ENCODE measurements around the gene ILDR2. TPM values are rescaled to one million over a fixed set of nuclear protein-coding genes. Genes with fewer than 3 reads are reported as not detected.
"Not testable (repeated sequence)": the region's sequence is repeated elsewhere in the genome, so short reads cannot be mapped to it uniquely, and the experiment has no call there.

The ILDR2 gene
- total RNA-seq, 1 experiment from 2014 or later, result 43.5 TPM

DNA sequence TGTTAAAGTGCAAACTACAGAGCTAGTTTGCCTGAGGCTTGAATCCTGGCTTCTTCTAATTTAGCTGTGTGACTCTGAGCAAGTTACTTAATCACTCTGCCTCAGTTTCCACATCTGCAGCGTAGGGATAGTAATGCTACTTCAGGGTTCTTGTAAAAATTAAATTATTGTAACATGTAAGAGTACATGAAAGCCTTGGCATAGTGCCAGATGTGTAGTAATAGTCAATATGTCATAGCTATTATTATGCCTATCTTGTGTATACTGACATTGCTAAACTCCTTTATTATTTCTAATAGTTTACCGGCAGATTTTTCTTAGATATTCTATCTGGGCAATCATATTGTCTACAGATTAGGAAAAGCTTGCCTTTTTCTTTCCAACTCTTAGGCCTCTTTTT lies 92.4 kb downstream of the ILDR2 start:
- Histone ChIP-seq H3K36me3 (no peaks in the 10 kb centered on the region), H3K9me3 (replicated peaks) (no peaks in the 10 kb centered on the region), H3K27ac (no peak overlapping the region), H3K27me3 (replicated peaks) (no peaks in the 10 kb centered on the region), H3K4me3 (no peak overlapping the region), H3K4me1 (replicated peaks) (no peaks in the 10 kb centered on the region)
- DNase-seq (ENCODE audit: low read depth in 1 of 2, low spot score in 2 of 2), result no peak

DNA sequence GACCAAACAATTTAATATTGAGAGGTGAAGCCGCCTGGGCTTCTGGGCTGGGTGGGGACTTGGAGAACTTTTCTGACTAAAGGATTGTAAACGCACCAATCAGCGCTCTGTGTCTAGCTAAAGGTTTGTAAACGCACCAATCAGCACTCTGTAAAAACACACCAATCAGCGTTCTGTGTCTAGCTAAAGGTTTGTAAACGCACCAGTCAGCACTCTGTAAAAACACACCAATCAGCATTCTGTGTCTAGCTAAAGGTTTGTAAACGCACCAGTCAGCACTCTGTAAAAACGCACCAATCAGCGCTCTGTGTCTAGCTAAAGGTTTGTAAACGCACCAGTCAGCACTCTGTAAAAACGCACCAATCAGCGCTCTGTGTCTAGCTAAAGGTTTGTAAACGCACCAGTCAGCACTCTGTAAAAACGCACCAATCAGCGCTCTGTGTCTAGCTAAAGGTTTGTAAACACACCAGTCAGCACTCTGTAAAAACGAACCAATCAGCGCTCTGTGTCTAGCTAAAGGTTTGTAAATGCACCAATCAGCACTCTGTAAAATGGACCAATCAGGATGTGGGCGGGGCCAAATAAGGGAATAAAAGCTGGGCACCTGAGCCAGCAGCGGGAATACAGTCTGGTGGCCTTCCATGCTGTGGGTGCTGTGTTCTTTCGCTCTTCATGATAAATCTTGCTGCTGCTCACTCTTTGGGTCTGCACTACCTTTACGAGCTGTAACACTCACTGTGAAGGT lies 97.0 kb downstream of the ILDR2 start:
- H3K4me3 ChIP-seq; H3K36me3 ChIP-seq; H3K27me3 ChIP-seq (replicated peaks); DNase-seq (ENCODE audit: low read depth in 1 of 2, low spot score in 2 of 2); H3K9me3 ChIP-seq (replicated peaks); H3K27ac ChIP-seq: not testable (repeated sequence)
- H3K4me1 ChIP-seq (replicated peaks), result peaks cover 10% of the 10 kb centered on the region

DNA sequence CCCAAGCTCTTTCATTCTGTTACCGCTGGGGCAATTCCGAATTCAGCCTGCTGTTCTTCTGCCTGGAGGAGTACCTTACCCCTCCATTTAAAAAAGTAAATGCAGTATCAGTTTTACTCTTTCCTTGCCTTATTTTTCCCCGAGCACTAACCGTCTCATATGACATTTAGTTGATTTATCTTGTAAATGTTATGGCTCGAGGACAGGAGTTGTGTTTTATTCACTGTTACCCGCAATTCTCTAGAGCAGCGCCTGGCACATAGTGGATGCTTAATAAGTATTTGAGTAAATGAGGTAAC lies 98.9 kb downstream of the ILDR2 start:
- no peaks in the 10 kb centered on the region for H3K9me3 ChIP-seq (replicated peaks)
- H3K4me1 ChIP-seq (replicated peaks), result peaks cover 10% of the 10 kb centered on the region
- H3K27me3 ChIP-seq (replicated peaks), result no peaks in the 10 kb centered on the region
- H3K36me3 ChIP-seq, result peaks cover 8% of the 10 kb centered on the region
- peak overlapping the region; percentile 75 for H3K4me3 ChIP-seq
- no peak overlapping the region for H3K27ac ChIP-seq
- no peak for DNase-seq (ENCODE audit: low read depth in 1 of 2, low spot score in 2 of 2)

DNA sequence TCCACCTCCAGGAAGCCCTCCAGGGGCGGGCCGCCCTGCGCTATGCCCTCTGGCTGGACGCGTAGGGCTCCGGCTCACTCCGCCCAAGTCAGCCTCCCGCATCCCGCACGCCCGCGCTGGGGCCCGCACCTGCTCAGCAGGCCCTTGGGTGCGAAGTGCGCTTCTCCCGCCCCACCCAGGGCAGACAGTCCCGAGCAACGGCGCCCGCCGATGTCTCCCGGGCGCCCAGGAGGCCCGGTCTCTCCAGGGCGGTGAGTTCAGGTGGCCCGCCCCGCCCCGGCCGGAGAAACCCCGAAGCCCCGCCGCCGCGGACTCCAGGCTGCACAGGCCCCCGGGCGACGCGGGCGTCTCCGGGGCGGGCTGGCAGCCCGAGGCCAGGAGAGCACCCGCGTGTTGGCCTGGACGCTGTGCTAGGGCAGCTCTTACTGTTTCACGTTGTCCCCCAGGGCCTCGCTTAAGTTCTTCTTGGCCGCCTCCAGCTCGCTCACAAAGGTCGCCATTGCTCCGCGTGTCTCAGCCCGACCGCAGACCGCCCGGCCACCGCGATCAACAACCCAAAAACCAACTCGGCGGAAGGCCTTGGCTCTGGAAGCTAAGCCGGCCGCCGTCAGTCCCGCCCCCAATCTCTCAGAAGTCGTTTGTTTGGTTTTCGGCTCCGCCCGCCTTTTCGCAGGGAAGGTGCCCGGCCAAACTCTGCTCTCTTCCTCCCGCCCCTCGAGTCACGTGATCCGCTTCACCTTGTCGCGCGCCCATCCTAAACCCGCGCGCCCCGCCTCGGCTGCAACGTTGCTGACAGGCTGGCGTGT lies 99.4 kb downstream of the ILDR2 start, which contains the start of gene TADA1:
TADA1 (minus strand) TSS at position 531 of the 806 bp plus-strand sequence; CDS start at position 500, 31 bp downstream.
- DNase-seq (ENCODE audit: low read depth in 1 of 2, low spot score in 2 of 2), result peak; percentile 97 to 99
- Histone ChIP-seq H3K27me3 (replicated peaks) (no peaks in the 10 kb centered on the region), H3K4me1 (replicated peaks) (peaks cover 10% of the 10 kb centered on the region), H3K9me3 (replicated peaks) (no peaks in the 10 kb centered on the region), H3K4me3 (peak within 1 kb of the TSS; percentile 75), H3K36me3 (peaks cover 8% of the 10 kb centered on the region), H3K27ac (peak within 1 kb of the TSS; percentile 71)

DNA sequence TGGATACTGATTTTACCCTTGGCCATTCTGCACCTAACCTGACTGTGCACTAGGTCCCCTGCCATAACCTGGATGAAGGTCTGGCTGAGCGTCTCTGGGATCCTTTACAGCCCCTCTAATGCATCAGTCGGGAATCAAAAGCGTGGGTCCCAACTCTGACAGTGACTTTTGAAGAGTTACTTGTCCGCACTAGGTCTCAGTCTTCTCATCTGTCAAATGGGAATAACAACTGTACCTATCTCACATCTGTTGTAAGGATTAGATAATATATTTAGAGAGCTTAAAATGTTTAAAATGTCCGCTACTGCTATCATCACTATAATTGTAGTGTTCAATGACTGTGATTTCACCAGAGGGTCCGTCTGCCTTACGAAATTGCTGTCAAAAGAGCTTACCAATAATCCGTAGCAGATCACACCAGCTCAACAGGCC lies 100.0 kb downstream of the ILDR2 start:
- H3K4me1 ChIP-seq (replicated peaks), result peaks cover 10% of the 10 kb centered on the region
- H3K4me3 ChIP-seq, result peak overlapping the region; percentile 75
- peaks cover 8% of the 10 kb centered on the region for H3K36me3 ChIP-seq
- DNase-seq (ENCODE audit: low read depth in 1 of 2, low spot score in 2 of 2), result no peak
- peak overlapping the region; percentile 71 for H3K27ac ChIP-seq
- H3K27me3 ChIP-seq (replicated peaks), result no peaks in the 10 kb centered on the region
- H3K9me3 ChIP-seq (replicated peaks), result no peaks in the 10 kb centered on the region

DNA sequence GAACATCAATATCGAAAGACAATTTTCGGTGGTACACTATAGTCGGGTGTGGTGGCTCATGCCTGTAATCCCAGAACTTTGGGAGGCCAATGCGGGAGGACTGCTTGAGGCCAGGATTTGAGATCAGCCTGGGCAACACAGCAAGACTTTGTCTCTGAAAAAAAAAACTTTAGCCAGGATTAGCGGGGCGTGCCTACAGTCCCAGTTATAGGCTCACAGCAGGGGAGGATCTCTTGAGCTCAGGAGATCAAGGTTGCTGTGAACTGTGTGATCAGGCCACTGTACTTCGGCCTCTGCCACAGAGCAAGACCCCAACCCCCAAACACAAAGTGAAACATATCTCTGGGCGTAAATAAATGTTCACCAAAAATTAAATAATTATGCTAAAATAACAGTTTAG lies 100.9 kb downstream of the ILDR2 start:
- DNase-seq (ENCODE audit: low read depth in 1 of 2, low spot score in 2 of 2), result no peak
- Histone ChIP-seq H3K36me3 (peaks cover 8% of the 10 kb centered on the region), H3K27ac (no peak overlapping the region), H3K4me3 (no peak overlapping the region), H3K9me3 (replicated peaks) (no peaks in the 10 kb centered on the region), H3K27me3 (replicated peaks) (no peaks in the 10 kb centered on the region), H3K4me1 (replicated peaks) (peaks cover 10% of the 10 kb centered on the region)

DNA sequence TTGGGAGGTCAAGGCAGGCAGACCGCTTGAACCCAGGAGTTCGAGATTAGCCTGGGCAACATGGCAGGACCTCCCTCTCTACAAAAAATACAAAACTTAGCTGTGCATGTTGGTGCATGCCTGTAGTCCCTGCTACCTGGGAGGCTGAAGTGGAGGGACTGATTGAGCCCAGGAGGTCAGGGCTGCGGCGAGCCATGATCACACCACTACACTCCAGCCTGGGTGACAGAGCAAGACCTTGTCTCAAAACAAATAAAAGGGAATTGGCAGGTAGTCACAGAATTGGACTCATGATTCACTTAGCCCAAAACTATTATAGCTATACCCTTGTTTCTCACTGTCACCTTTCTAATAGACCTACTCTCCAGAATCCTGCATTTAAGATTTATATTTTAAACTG lies 104.8 kb downstream of the ILDR2 start:
- Histone ChIP-seq H3K27me3 (replicated peaks) (no peaks in the 10 kb centered on the region), H3K4me3 (no peak overlapping the region), H3K4me1 (replicated peaks) (peaks cover 14% of the 10 kb centered on the region), H3K9me3 (replicated peaks) (no peaks in the 10 kb centered on the region), H3K36me3 (peaks cover 24% of the 10 kb centered on the region), H3K27ac (no peak overlapping the region)
- no peak for DNase-seq (ENCODE audit: low read depth in 1 of 2, low spot score in 2 of 2)

DNA sequence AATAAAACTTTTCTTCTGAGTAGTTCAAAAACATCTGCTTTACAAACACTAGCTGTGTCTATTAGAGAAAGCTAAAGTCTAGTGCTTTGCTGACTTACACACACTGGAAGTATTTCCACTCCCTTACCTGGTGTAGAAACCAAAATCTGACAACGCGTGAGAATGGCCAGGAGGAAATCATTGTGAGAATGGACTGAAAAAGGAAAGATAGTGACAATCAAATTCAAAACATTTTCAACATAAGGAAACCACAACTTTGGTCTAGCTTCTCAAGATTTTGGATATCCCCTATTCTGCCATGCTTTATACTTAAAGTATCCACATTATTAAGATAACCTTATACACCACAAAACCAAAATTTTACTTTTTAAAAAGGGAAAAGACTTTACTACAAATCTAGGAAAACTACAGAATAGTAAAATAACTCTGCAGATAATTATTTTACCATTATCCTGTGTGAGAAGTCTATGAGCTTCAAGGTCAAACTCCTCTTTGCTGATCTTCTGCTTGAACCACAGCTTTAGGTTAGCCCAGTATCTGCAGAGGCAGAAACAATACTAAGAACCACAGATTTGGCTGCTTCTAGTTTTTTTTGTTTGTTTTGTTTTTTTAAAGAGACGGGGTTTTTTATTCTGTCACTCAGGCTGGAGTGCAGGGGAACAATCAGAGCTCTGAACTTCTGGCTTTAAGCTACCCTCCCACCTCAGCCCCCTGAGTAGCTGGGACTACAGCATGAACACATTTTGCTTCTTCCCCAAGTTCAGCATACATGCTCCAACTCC lies 105.8 kb downstream of the ILDR2 start:
- H3K9me3 ChIP-seq (replicated peaks), result no peaks in the 10 kb centered on the region
- no peak overlapping the region for H3K4me3 ChIP-seq
- H3K4me1 ChIP-seq (replicated peaks), result peaks cover 6% of the 10 kb centered on the region
- H3K27me3 ChIP-seq (replicated peaks), result no peaks in the 10 kb centered on the region
- no peak for DNase-seq (ENCODE audit: low read depth in 1 of 2, low spot score in 2 of 2)
- H3K36me3 ChIP-seq, result peaks cover 28% of the 10 kb centered on the region
- no peak overlapping the region for H3K27ac ChIP-seq

DNA sequence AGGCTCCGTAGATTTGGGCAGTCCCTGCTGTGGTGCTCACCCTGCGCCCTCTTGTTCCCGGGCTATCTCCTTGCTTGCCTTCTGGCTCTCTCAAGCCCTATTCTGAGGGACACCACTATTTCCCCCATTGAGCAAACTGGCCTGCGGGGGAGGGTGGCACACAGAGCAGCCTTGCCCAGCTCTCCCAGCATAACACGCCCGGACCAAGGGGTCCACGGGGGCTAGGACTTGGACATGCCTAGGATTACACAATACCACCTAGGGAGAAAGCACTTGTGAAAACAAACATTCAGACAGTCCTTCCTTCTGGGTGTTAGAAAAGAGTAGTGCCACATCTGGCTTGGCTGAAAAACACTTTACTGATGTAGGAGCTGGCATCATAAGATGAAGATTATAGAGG lies 106.7 kb downstream of the ILDR2 start:
- no peak for DNase-seq (ENCODE audit: low read depth in 1 of 2, low spot score in 2 of 2)
- Histone ChIP-seq H3K9me3 (replicated peaks) (no peaks in the 10 kb centered on the region), H3K27me3 (replicated peaks) (no peaks in the 10 kb centered on the region), H3K36me3 (peaks cover 37% of the 10 kb centered on the region), H3K4me1 (replicated peaks) (peaks cover 6% of the 10 kb centered on the region), H3K27ac (no peak overlapping the region), H3K4me3 (no peak overlapping the region)

DNA sequence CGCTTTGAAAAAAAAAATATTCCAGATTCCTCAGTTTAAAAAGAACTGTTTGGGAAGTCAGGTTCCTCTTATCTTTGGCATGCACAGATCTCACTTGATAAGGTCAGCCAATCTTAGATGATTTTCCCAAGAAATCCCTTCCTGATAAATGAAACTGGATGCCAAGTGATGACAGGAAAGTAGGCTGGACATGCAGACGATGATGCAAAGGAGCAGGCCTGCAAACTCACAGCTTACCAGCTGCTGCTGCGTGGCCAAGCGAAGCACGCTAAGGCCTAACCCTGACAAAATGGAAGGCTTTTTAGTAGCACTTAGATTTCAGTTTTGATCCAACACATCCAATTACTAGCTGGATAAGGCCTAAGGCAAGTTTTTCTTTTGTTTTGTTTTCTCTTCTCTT lies 109.4 kb downstream of the ILDR2 start:
- H3K4me3 ChIP-seq, result no peak overlapping the region
- peaks cover 6% of the 10 kb centered on the region for H3K4me1 ChIP-seq (replicated peaks)
- no peak overlapping the region for H3K27ac ChIP-seq
- H3K27me3 ChIP-seq (replicated peaks), result no peaks in the 10 kb centered on the region
- peaks cover 61% of the 10 kb centered on the region for H3K36me3 ChIP-seq
- H3K9me3 ChIP-seq (replicated peaks), result no peaks in the 10 kb centered on the region
- DNase-seq (ENCODE audit: low read depth in 1 of 2, low spot score in 2 of 2), result no peak

DNA sequence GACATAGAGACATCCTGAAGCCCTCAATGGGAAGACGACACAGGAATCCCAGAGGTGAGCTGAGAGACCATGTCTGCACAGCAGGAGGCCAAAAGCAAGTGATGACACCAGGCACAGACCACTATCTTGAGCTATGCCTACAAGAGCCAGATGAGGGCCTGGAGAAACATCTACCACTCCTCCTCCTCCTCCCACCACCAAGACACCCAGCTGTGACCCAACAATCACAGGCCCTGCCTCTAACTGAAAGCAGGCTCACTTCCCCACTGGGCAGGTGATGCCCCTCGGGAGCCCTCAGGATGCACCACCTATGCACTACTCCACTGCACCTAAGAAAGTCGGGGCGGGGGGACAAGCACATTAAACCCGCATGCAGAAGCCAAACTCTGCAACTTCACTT lies 115.7 kb downstream of the ILDR2 start:
- DNase-seq (ENCODE audit: low read depth in 1 of 2, low spot score in 2 of 2), result no peak
- H3K4me1 ChIP-seq (replicated peaks), result no peaks in the 10 kb centered on the region
- H3K27ac ChIP-seq, result no peak overlapping the region
- no peaks in the 10 kb centered on the region for H3K9me3 ChIP-seq (replicated peaks)
- no peaks in the 10 kb centered on the region for H3K27me3 ChIP-seq (replicated peaks)
- H3K36me3 ChIP-seq, result peaks cover 98% of the 10 kb centered on the region
- H3K4me3 ChIP-seq, result no peak overlapping the region

DNA sequence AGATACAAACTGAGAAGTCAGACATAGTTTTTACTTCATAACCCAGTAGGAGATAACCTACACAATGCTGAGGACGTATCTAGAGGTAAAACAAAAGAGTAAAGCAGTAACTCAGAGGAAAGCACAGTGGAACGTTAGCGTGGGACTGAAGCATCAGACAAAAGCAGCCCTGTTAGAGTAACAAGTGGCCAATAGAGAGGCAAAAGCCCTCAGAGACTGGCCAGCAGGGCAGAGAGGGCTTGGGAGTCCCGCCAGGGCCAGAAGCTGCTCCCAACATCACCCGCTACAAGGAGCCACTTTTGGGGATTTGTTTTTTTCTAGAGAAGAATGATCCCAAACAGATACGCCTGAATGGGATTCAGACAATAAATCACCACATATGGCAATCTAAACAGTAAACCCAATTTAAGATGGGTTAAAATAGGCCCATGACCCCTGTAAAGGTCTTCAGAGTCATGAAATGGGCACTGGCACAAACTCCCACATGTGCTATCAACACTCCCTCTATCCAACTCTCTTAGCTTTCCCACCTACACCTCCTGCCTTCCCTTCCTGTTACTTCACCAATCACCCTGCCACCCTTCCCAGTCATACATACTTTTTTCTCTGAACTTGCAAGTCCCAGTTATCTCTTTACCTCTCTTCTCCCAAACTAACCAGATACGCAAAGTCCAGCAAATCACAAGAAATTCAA lies 116.5 kb downstream of the ILDR2 start:
- no peaks in the 10 kb centered on the region for H3K4me1 ChIP-seq (replicated peaks)

More for the DNA sequence above, 116.5 kb downstream of the ILDR2 start:
- Histone ChIP-seq H3K9me3 (replicated peaks) (no peaks in the 10 kb centered on the region), H3K4me3 (no peak overlapping the region), H3K27ac (no peak overlapping the region), H3K27me3 (replicated peaks) (no peaks in the 10 kb centered on the region), H3K36me3 (peaks cover 98% of the 10 kb centered on the region)
- DNase-seq (ENCODE audit: low read depth in 1 of 2, low spot score in 2 of 2), result no peak
